ENCODE data around the gene SMPDL3A. TPM values are rescaled to one million over a fixed set of nuclear protein-coding genes. Genes with fewer than 3 reads are reported as not detected.

The SMPDL3A gene
- total RNA-seq, 1 donor from 2014 or later, result 44.7 TPM

GRCh38 chr6:122839472-122839871 lies 50.4 kb downstream of the SMPDL3A start:
- TF ChIP-seq POLR2A (IDR thresholded peaks at IDR 0.05) (no peak), CTCF (IDR thresholded peaks at IDR 0.05) (peak; percentile 35 to 85 (median 73))
- Histone ChIP-seq H3K4me3 (no peak overlapping the region), H3K9me3 (no peaks in the 10 kb centered on the region), H3K27me3 (no peaks in the 10 kb centered on the region), H3K27ac (no peak overlapping the region), H3K4me1 (no peaks in the 10 kb centered on the region), H3K36me3 (no peaks in the 10 kb centered on the region)
- DNase-seq (ENCODE audit: extremely low spot score in 2 of 2), result no peak
- intact Hi-C loops (cut with DNase I), result loop anchor here (10.0 kb wide), 1 partner anchor 105 kb away; no protein-coding TSS in a partner anchor

GRCh38 chr6:122839906-122840305 lies 50.8 kb downstream of the SMPDL3A start:
- Histone ChIP-seq H3K36me3 (no peaks in the 10 kb centered on the region), H3K27me3 (no peaks in the 10 kb centered on the region), H3K9me3 (no peaks in the 10 kb centered on the region), H3K4me1 (no peaks in the 10 kb centered on the region), H3K27ac (no peak overlapping the region), H3K4me3 (no peak overlapping the region)
- TF ChIP-seq POLR2A (IDR thresholded peaks at IDR 0.05) (no peak), CTCF (IDR thresholded peaks at IDR 0.05) (no peak), POLR2AphosphoS5 (IDR thresholded peaks at IDR 0.05; ENCODE audit: insufficient read depth in 1 of 2, low read depth in 1 of 2) (no peak)
- no peak for DNase-seq (ENCODE audit: extremely low spot score in 2 of 2)
- intact Hi-C loops (cut with DNase I), result loop anchor here (10.0 kb wide), 1 partner anchor 105 kb away; no protein-coding TSS in a partner anchor

- H3K27me3 ChIP-seq, result no peaks in the 10 kb centered on the region
- TF ChIP-seq CTCF (IDR thresholded peaks at IDR 0.05) (no peak), POLR2AphosphoS5 (IDR thresholded peaks at IDR 0.05; ENCODE audit: insufficient read depth in 1 of 2, low read depth in 1 of 2) (no peak), POLR2A (IDR thresholded peaks at IDR 0.05) (no peak)
- no peaks in the 10 kb centered on the region for H3K4me1 ChIP-seq
- H3K9me3 ChIP-seq, result no peaks in the 10 kb centered on the region
- H3K27ac ChIP-seq, result peak overlapping the region; percentile 29
- DNase-seq (ENCODE audit: extremely low spot score in 2 of 2), result no peak
- H3K4me3 ChIP-seq, result no peak overlapping the region
- intact Hi-C loops (cut with DNase I), result no loop called here
- no peaks in the 10 kb centered on the region for H3K36me3 ChIP-seq
Measured at GRCh38 chr6:122845464-122845863, 56.4 kb downstream of the SMPDL3A start.

GRCh38 chr6:122845916-122846612 lies 57.0 kb downstream of the SMPDL3A start:
- H3K4me1 ChIP-seq, result no peaks in the 10 kb centered on the region
- H3K9me3 ChIP-seq, result no peaks in the 10 kb centered on the region
- DNase-seq (ENCODE audit: extremely low spot score in 2 of 2), result no peak
- H3K4me3 ChIP-seq, result peak overlapping the region in 1 of 2 donors; percentile 13
- no peaks in the 10 kb centered on the region for H3K27me3 ChIP-seq
- intact Hi-C loops (cut with DNase I), result no loop called here
- H3K27ac ChIP-seq, result peak overlapping the region; percentile 29
- TF ChIP-seq CTCF (IDR thresholded peaks at IDR 0.05), result no peak
- TF ChIP-seq POLR2A (IDR thresholded peaks at IDR 0.05), result no peak
- TF ChIP-seq POLR2AphosphoS5 (IDR thresholded peaks at IDR 0.05; ENCODE audit: insufficient read depth in 1 of 2, low read depth in 1 of 2), result no peak
- no peaks in the 10 kb centered on the region for H3K36me3 ChIP-seq

- no peak for DNase-seq (ENCODE audit: extremely low spot score in 2 of 2)
- Histone ChIP-seq H3K4me1 (no peaks in the 10 kb centered on the region), H3K9me3 (no peaks in the 10 kb centered on the region), H3K27ac (no peak overlapping the region), H3K36me3 (no peaks in the 10 kb centered on the region), H3K4me3 (no peak overlapping the region), H3K27me3 (no peaks in the 10 kb centered on the region)
- TF ChIP-seq POLR2AphosphoS5 (IDR thresholded peaks at IDR 0.05; ENCODE audit: insufficient read depth in 1 of 2, low read depth in 1 of 2) (no peak), POLR2A (IDR thresholded peaks at IDR 0.05) (no peak), CTCF (IDR thresholded peaks at IDR 0.05) (no peak)
- intact Hi-C loops (cut with DNase I), result no loop called here
Measured at GRCh38 chr6:122853259-122853995, 64.4 kb downstream of the SMPDL3A start.
